ENCODE results near the gene RGS7. TPM values are rescaled to one million over a fixed set of nuclear protein-coding genes. Genes with fewer than 3 reads are reported as not detected.
"Not testable (repeated sequence)": the region's sequence is repeated elsewhere in the genome, so short reads cannot be mapped to it uniquely, and the experiment has no call there.

The RGS7 gene
- total RNA-seq, 1 donor from 2014 or later = 1.9 TPM

- H3K36me3 Mint-ChIP-seq = no peaks in the 10 kb centered on the region
- H3K4me3 Mint-ChIP-seq = no peak overlapping the region
- H3K27ac Mint-ChIP-seq = no peak overlapping the region
- DNase-seq (ENCODE audit: low spot score in 2 of 2, unreplicated experiment in 2 of 2) = no peak
- peaks cover 4% of the 10 kb centered on the region for H3K4me1 Mint-ChIP-seq
- H3K27me3 Mint-ChIP-seq (ENCODE audit: low read depth) = no peaks in the 10 kb centered on the region
- H3K9me3 Mint-ChIP-seq = peaks cover 10% of the 10 kb centered on the region
- no peak for TF ChIP-seq CTCF (IDR thresholded peaks at IDR 0.05; ENCODE audit: unreplicated experiment)
Observed at GRCh38 chr1:240883490-240883889, 473.5 kb downstream of the RGS7 start.

GRCh38 chr1:240882656-240883308, 474.2 kb downstream of the RGS7 start:
- not testable (repeated sequence) for H3K4me3 Mint-ChIP-seq; H3K36me3 Mint-ChIP-seq; H3K4me1 Mint-ChIP-seq; DNase-seq (ENCODE audit: low spot score in 2 of 2, unreplicated experiment in 2 of 2); H3K27ac Mint-ChIP-seq; H3K27me3 Mint-ChIP-seq (ENCODE audit: low read depth)
- peaks cover 10% of the 10 kb centered on the region for H3K9me3 Mint-ChIP-seq

- H3K27me3 Mint-ChIP-seq (ENCODE audit: low read depth) = no peaks in the 10 kb centered on the region
- H3K4me1 Mint-ChIP-seq = no peaks in the 10 kb centered on the region
- no peak for DNase-seq (ENCODE audit: low spot score in 2 of 2, unreplicated experiment in 2 of 2)
- TF ChIP-seq CTCF (IDR thresholded peaks at IDR 0.05; ENCODE audit: unreplicated experiment) = no peak
- no peak overlapping the region for H3K27ac Mint-ChIP-seq
- no peaks in the 10 kb centered on the region for H3K36me3 Mint-ChIP-seq
- H3K9me3 Mint-ChIP-seq = peaks cover 18% of the 10 kb centered on the region
- no peak overlapping the region for H3K4me3 Mint-ChIP-seq
Observed at GRCh38 chr1:240878631-240879030, 478.4 kb downstream of the RGS7 start.

GRCh38 chr1:240877605-240878004, 479.4 kb downstream of the RGS7 start:
- peaks cover 15% of the 10 kb centered on the region for H3K9me3 Mint-ChIP-seq
- H3K4me3 Mint-ChIP-seq = no peak overlapping the region
- no peaks in the 10 kb centered on the region for H3K27me3 Mint-ChIP-seq (ENCODE audit: low read depth)
- TF ChIP-seq CTCF (IDR thresholded peaks at IDR 0.05; ENCODE audit: unreplicated experiment) = no peak
- DNase-seq (ENCODE audit: low spot score in 2 of 2, unreplicated experiment in 2 of 2) = no peak
- H3K27ac Mint-ChIP-seq = no peak overlapping the region
- no peaks in the 10 kb centered on the region for H3K4me1 Mint-ChIP-seq
- no peaks in the 10 kb centered on the region for H3K36me3 Mint-ChIP-seq

GRCh38 chr1:240876071-240876470, 480.9 kb downstream of the RGS7 start:
- no peaks in the 10 kb centered on the region for H3K36me3 Mint-ChIP-seq
- peaks cover 15% of the 10 kb centered on the region for H3K9me3 Mint-ChIP-seq
- DNase-seq (ENCODE audit: low spot score in 2 of 2, unreplicated experiment in 2 of 2) = no peak
- no peaks in the 10 kb centered on the region for H3K4me1 Mint-ChIP-seq
- H3K27ac Mint-ChIP-seq = no peak overlapping the region
- H3K4me3 Mint-ChIP-seq = no peak overlapping the region
- no peak for TF ChIP-seq CTCF (IDR thresholded peaks at IDR 0.05; ENCODE audit: unreplicated experiment)
- no peaks in the 10 kb centered on the region for H3K27me3 Mint-ChIP-seq (ENCODE audit: low read depth)

- H3K9me3 Mint-ChIP-seq = no peaks in the 10 kb centered on the region
- no peak overlapping the region for H3K4me3 Mint-ChIP-seq
- no peaks in the 10 kb centered on the region for H3K36me3 Mint-ChIP-seq
- H3K4me1 Mint-ChIP-seq = no peaks in the 10 kb centered on the region
- no peaks in the 10 kb centered on the region for H3K27me3 Mint-ChIP-seq (ENCODE audit: low read depth)
- TF ChIP-seq CTCF (IDR thresholded peaks at IDR 0.05; ENCODE audit: unreplicated experiment) = no peak
- H3K27ac Mint-ChIP-seq = no peak overlapping the region
- no peak for DNase-seq (ENCODE audit: low spot score in 2 of 2, unreplicated experiment in 2 of 2)
Observed at GRCh38 chr1:240869071-240869470, 487.9 kb downstream of the RGS7 start.

Data from mesothelial cell of epicardium (in vitro differentiated cells).